HepG2 (cell line): ENCODE measurements around the gene TMEM87A. TPM values are rescaled to one million over a fixed set of nuclear protein-coding genes. Genes with fewer than 3 reads are reported as not detected.

Experiments used
- ATAC-seq: fragments of 200-7000 bp; cut with Tn5 transposase; 3 replicates; pipeline ENCODE4 v1.9.1; 2020; ENCODE audit warnings: mild to moderate bottlenecking, moderate library complexity
- BruUV-seq: library from RNA; stranded (reverse); fragments of 400-500 nt; replicated peaks from 2 replicates; lab custom pipeline; 2021; lab: Mats Ljungman, UMichigan
- CTCF ChIA-PET: fragments of 300-600 bp; formaldehyde crosslinking; extraction: SDS; loops from one replicate; lab custom pipeline; 2021; ENCODE audit warnings: low total read pairs, inconsistent platforms, low intra/inter-chr PET ratio; lab: Yijun Ruan, JAX
- POLR2A ChIA-PET: fragments of 350-600 bp; sonication (Branson Sonifier 250); formaldehyde crosslinking; loops from one replicate; lab custom pipeline; 2020; ENCODE audit warnings: antibody characterized with exemption, inconsistent platforms; lab: Yijun Ruan, JAX
- DNase-seq: peaks from one replicate; pipeline ENCODE4 v3.0.0-alpha.2; 2015; ENCODE audit warnings: low spot score
- FAIRE-seq: peaks from 3 replicates; lab custom pipeline; 2011; peaks lifted over from hg19 to GRCh38; lab: Jason Lieb, UNC
- H2AFZ ChIP-seq: one replicate; pipeline ENCODE4 v1.6.1; 2011; ENCODE audit warnings: low read length, inconsistent platforms
- H3K27ac ChIP-seq: fragments of 300-600 bp; 3 replicates; pipeline ENCODE4 v1.8.0; 2011; ENCODE audit warnings: mixed run types, mild to moderate bottlenecking, mixed read lengths, low read length, inconsistent platforms; ENCODE audit not compliant: insufficient read depth; ENCODE audit errors: extremely low read length
- H3K27me3 ChIP-seq, 2 experiments: fragments of 200-600 bp in 1 of 2; 2 replicates in 1 of 2; 3 replicates in 1 of 2; pipeline versions ENCODE4 v1.6.0 to v1.8.0; 2011; ENCODE audit warnings: low read length in 2 of 2, mild to moderate bottlenecking in 2 of 2, moderate library complexity in 2 of 2, inconsistent platforms in 1 of 2; ENCODE audit not compliant: insufficient read depth in 2 of 2, control insufficient read depth in 1 of 2
- H3K36me3 ChIP-seq, 2 experiments: fragments of 200-600 bp in 1 of 2; replicated peaks in 1 of 2; 2 replicates in 1 of 2; 3 replicates in 1 of 2; pipeline versions ENCODE4 v1.5.1 to v1.8.0; 2011; ENCODE audit warnings: low read length in 2 of 2, inconsistent platforms in 1 of 2; ENCODE audit not compliant: insufficient read depth in 2 of 2, control insufficient read depth in 1 of 2
- H3K4me1 ChIP-seq: 2 replicates; pipeline ENCODE4 v1.5.1; 2012; ENCODE audit warnings: low read length, inconsistent platforms; ENCODE audit not compliant: insufficient read depth
- H3K4me2 ChIP-seq: 2 replicates; pipeline ENCODE4 v1.6.0; 2011; ENCODE audit warnings: low read depth, low read length, inconsistent platforms
- H3K4me3 ChIP-seq, 3 experiments: fragments of 200-600 bp in 1 of 3; sonication (generic), shearing (Covaris generic) in 1 of 3; replicated peaks in 1 of 3; 2 replicates each; pipeline ENCODE4 v1.5.1; 2011 to 2016; ENCODE audit warnings: low read length in 3 of 3, inconsistent platforms in 2 of 3, low read depth in 2 of 3, mild to moderate bottlenecking in 2 of 3, control low read depth in 1 of 3, mixed read lengths in 1 of 3; ENCODE audit not compliant: insufficient read depth in 1 of 3
- H3K79me2 ChIP-seq: one replicate; pipeline ENCODE4 v1.6.1; 2011; ENCODE audit warnings: low read length, inconsistent platforms; ENCODE audit not compliant: insufficient read depth
- H3K9ac ChIP-seq: 2 replicates; pipeline ENCODE4 v1.6.0; 2011; ENCODE audit warnings: mild to moderate bottlenecking, low read depth, low read length, inconsistent platforms; ENCODE audit not compliant: insufficient read depth
- H3K9me3 ChIP-seq: 2 replicates; pipeline ENCODE4 v1.5.1; 2012; ENCODE audit warnings: mild to moderate bottlenecking, low read length
- H4K20me1 ChIP-seq: 2 replicates; pipeline ENCODE4 v1.6.0; 2011; ENCODE audit warnings: inconsistent platforms, mild to moderate bottlenecking, low read length, moderate library complexity; ENCODE audit not compliant: insufficient read depth
- CC2D1A ChIP-seq: sonication (generic); formaldehyde crosslinking; IDR thresholded peaks from 2 replicates; pipeline ENCODE4 v1.8.1; 2023; ENCODE audit warnings: mild to moderate bottlenecking, missing genetic modification reagents
- ETV5 ChIP-seq: IDR thresholded peaks from 2 replicates; pipeline ENCODE4 v1.6.1; 2018; ENCODE audit warnings: missing biosample characterization, missing genetic modification reagents, inconsistent platforms, borderline replicate concordance
- HMGXB3 ChIP-seq: sonication (generic); formaldehyde crosslinking; IDR thresholded peaks from 2 replicates; pipeline ENCODE4 v1.4.0; 2020; ENCODE audit warnings: missing genetic modification reagents, borderline replicate concordance
- RFX1 ChIP-seq: fragments of 450-650 bp; IDR thresholded peaks from 2 replicates; pipeline ENCODE4 v1.6.1; 2017
- SRSF1 ChIP-seq: fragments of 200-400 bp; formaldehyde crosslinking; optimal IDR thresholded peaks from 2 replicates; pipeline ENCODE3; 2017; ENCODE audit warnings: mild to moderate bottlenecking, low read depth, low read length, moderate library complexity
- ZNF253 ChIP-seq: sonication (generic); formaldehyde crosslinking; IDR thresholded peaks from 2 replicates; pipeline ENCODE4 v1.8.0; 2022; ENCODE audit warnings: mild to moderate bottlenecking, missing genetic modification reagents, borderline replicate concordance
- WGBS: methylation state at CpG from one replicate; pipeline ENCODE4 v1.1.6; 2017; ENCODE audit warnings: low lambda C conversion rate; 5-methylcytosine and 5-hydroxymethylcytosine counted together
- in situ Hi-C: cut with HindIII; loops from 2 replicates; pipeline ENCODE4 v1.10.0; 2017; ENCODE audit warnings: low pct_unique_long_range_greater_than_20kb; ENCODE audit not compliant: extremely low pct_ligation_motif_present
- intact Hi-C: fragments of 100-400 bp; cut with micrococcal nuclease; formaldehyde crosslinking; loops from one replicate; pipeline ENCODE4 v1.10.0; 2022; ENCODE audit not compliant: unreplicated experiment
- polyA plus RNA-seq, 8 experiments: library from polyadenylated mRNA; depleted of rRNA in 3 of 8; stranded (reverse) in 7 of 8; unstranded in 1 of 8; fragments of >200 nt; fragmentation: Illumina TruSeq in 4 of 8; extraction: Trizol in 4 of 8; gene quantifications; 2 replicates each; pipeline versions ENCODE4 v1.2.1 to v1.2.3, GENCODE V29; 2011 to 2016; ENCODE audit warnings: low read depth in 4 of 8, missing spikeins in 1 of 8, mixed read lengths in 1 of 8; ENCODE audit not compliant: insufficient read depth in 1 of 8
- total RNA-seq, 5 experiments: library from RNA; depleted of rRNA; stranded (reverse); fragments of >200 nt; fragmentation: Illumina TruSeq; extraction: Trizol; gene quantifications; 2 replicates each; pipeline ENCODE4 v1.2.3, GENCODE V29; 2016; ENCODE audit warnings: low read depth in 1 of 5

TMEM87A gene
- total and polyA plus RNA-seq, 2 of the 13 experiments (the other 11 are each of a cell fraction or from before 2014, with no cell fraction given), result 20.2 to 42.8 TPM

DNA sequence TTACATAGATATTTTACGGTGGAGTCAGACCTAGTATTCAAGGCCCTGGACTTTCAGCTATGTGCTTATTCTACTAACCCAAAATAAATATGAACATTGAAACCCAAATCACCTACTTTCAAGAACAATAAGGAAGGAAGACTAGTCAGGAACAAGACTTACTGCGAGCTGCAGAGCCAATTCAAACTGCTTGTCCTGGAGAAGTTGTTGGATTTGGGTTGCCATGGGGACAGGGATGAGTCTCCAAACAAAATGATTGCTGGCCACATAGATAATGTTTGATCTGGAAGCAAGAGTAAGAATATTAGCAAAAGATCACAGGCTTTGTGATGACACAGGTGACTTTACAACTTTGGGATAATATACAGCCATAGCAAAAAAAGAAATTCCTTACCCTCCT, 95.2 kb downstream of the TMEM87A start:
- no peaks in the 10 kb centered on the region for H3K27me3 ChIP-seq
- no peak overlapping the region for H3K4me3 ChIP-seq
- H3K4me2 ChIP-seq, result no peak overlapping the region
- intact Hi-C loops (no loop called here), in situ Hi-C loops (no loop called here)
- H3K9me3 ChIP-seq, result no peaks in the 10 kb centered on the region
- no peaks in the 10 kb centered on the region for H3K79me2 ChIP-seq
- FAIRE-seq (no peak), DNase-seq (no peak), ATAC-seq (no peak)
- ChIA-PET CTCF (no interaction called here), POLR2A (no interaction called here)
- peak overlapping the region; percentile 40 for H3K27ac ChIP-seq
- no peak overlapping the region for H2AFZ ChIP-seq
- H3K4me1 ChIP-seq, result peaks cover 9% of the 10 kb centered on the region
- peaks cover 17 to 42% of the 10 kb centered on the region in 2 experiments; a peak in 4 of 5 replicates for H3K36me3 ChIP-seq
- TF ChIP-seq ETV5 (CRISPR knock-in tag), result no peak
- TF ChIP-seq RFX1, result peak; percentile 47; the same call in 1 of the 2 replicates
- no peak for TF ChIP-seq CC2D1A (CRISPR knock-in tag)
- no peak for TF ChIP-seq ZNF253 (CRISPR knock-in tag)
- no peak for TF ChIP-seq SRSF1
- no peak for TF ChIP-seq HMGXB3 (CRISPR knock-in tag)
- BruUV-seq, result no TSS peak
- no peak overlapping the region for H3K9ac ChIP-seq
- no peaks in the 10 kb centered on the region for H4K20me1 ChIP-seq
- 84% methylated on average over 2 of the region's 2 CpGs for WGBS
